Measurements from ENCODE around the gene IBA57. TPM values are rescaled to one million over a fixed set of nuclear protein-coding genes. Genes with fewer than 3 reads are reported as not detected.
A peak's percentile ranks its signal among the peaks of the same experiment; 100 is the strongest.

The IBA57 gene
- total RNA-seq: 2.6 and 7.2 TPM in 2 replicates

DNA sequence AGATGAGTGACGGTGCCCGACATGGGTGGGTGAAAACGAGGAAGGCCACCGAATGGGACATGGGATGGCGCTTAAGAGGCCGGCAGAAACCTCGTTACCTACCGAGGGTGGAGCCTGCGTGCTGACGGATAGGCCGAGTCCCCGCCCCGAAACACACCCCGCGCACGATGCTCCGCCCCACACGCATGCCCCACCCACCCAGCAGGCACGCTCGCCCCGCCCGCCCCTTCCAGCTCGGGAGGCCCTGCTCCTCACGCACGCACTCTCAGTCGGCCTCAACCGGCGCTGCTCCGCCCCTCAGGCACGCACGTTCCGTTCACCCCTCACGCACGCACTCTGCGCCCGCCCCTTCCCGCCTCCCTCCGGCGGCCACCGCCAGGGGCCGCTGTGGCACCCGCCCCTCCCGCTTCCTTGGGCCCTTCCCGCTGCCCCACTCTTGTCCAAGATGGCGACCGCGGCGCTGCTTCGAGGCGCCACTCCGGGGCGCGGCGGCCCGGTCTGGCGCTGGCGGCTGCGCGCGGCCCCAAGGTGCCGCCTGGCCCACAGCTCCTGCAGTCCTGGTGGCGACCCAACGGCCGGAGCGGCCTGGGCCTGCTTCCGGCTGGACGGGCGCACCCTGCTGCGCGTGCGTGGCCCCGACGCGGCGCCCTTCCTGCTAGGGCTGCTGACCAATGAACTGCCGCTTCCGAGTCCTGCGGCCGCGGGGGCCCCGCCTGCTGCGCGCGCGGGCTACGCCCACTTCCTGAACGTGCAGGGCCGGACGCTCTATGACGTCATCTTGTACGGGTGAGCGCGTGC is at the start of gene IBA57:
Gene IBA57 (plus strand): TSS at position 433 of the 798 bp plus-strand sequence. CDS start 13 bp downstream, at position 446.
- peak; percentile 51 for DNase-seq (ENCODE audit: extremely low read depth, low read depth, low spot score)

- DNase-seq (ENCODE audit: extremely low read depth, low read depth, low spot score): no peak
Measured at GRCh38 chr1:228117335-228117734, 48.3 kb upstream of the IBA57 start.

GRCh38 chr1:228118040-228118439 is 47.6 kb upstream of the IBA57 start:
- no peak for DNase-seq (ENCODE audit: extremely low read depth, low read depth, low spot score)

DNA sequence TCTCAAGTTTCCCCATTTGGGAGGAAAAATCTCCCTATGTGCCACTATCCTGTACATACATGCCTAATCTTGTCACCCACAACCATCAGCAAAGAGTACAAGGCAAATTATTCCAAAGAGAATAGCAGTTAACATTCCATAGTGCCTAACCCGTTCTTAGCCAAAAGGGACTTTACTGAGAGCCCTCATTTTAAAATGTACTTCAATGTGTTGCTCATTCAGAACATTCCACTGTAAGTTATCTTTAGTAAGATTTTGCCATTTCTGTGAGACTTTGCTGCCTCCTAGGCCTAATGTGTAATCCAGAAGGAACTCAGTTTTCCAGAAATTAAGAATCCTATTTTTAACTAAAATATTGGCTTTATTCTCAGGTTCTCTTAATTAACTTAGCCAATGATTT is 45.3 kb upstream of the IBA57 start:
- DNase-seq (ENCODE audit: extremely low read depth, low read depth, low spot score): no peak

DNA sequence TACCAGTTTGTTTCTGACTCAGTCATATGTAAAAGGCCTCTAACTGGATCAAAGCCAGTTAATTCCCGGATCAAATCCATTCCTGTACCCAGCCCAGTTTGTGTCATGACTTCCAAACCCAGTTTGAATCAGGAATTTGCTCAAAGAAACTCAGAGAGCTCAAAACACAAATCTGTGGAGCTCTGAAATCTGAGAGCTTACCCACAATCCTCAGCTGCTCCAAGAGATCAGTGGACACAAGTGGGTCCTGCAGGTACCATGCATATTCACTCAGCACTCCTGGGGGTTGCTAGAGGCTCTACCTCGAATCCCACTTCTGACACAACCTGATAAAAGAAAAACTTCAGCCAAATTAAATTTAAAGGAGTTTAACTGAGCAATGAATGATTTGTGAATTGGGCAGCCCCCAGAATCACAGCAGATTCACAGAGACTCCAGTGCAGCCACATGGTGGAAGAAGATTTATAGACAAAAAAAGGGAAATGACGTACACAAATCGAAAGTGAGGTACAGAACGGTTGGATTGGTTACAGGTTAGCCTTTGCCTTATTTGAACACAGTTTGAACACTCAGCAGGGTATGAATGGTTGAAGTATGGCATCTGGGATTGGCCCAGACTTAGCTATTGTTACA is 44.6 kb upstream of the IBA57 start:
- no peak for DNase-seq (ENCODE audit: extremely low read depth, low read depth, low spot score)

DNA sequence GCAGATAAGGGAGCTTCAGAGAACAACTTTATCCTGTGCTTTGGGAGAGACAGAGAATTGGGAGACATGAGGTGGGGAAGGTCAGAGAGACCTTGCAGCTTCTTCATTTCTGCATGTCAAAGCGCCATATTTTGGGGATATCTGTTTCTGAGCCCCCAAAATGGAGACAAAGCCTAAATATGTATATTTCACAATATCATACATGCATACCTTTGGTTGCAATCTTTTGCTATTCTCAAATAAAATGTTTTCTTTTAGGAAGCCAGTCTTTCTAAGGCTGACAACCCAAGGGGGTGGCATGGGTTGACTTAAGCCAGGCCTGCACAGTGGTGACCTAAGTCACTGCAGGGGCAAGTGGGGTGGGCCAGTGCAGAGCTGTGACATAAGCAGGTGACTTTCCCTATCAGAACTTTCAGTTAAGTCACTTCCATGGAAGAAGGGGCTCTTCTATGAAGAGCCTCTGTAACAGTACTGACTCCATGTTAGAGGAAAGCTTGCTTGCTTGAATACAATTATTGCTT is 42.6 kb upstream of the IBA57 start:
- no peak for DNase-seq (ENCODE audit: extremely low read depth, low read depth, low spot score)

- DNase-seq (ENCODE audit: extremely low read depth, low read depth, low spot score): no peak
Measured at GRCh38 chr1:228123505-228123904, 42.1 kb upstream of the IBA57 start.

DNA sequence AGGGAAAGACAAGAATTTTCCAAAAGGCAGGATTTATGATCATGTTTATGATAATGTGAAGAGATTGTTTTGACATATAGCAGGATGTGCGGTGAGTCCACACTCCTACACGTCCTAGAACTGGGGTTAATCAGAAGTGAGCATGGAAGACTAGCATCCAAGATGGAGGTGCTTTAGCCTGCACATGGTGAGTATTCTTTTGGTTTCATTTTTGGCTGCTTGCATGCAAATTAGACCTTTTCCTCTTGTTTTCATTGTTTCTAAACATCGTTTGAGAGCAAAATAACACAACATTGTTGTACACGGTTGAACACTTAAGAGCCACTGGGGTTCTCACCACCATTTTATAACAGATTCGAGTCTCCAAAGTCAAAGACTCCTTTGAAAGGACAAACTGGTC is 40.4 kb upstream of the IBA57 start:
- DNase-seq (ENCODE audit: extremely low read depth, low read depth, low spot score): no peak

DNA sequence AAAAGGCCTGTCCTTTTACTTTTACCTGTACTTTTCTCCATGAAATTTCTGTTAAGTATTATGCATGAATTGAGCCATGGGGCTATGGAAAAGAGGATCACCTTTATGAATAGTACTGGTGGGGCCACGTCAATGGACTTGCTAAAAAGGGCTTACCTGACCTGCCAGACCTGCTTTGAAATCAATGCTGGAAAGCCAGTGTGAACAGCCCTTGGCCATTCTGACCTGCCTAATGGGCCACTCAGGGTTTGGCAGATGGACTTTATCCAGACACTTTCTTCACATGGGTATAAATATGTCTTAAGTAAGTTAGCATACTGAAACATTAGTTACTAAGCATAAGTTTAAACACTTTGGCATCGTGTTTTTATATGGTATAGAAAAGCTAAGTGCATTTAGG is 33.8 kb upstream of the IBA57 start:
- DNase-seq (ENCODE audit: extremely low read depth, low read depth, low spot score): no peak

DNA sequence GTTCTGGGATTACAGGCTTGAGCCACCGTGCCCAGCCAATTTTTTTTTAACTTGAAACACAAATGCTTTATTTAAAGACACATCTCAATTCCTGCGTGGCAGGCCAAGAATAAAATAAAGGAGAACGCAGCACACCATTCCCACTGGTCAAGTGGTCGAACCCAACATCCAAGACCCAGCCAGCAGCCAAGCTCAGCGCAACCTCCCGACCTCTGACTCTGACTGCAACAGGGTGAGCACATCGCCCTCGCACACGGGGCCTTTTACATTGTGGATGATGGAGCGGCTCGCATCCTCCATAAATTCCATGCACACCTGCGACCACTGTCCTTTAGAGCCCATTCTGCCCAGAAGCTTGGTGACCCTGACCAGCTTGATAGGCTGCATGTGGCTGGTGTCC is 31.0 kb upstream of the IBA57 start:
- no peak for DNase-seq (ENCODE audit: extremely low read depth, low read depth, low spot score)

DNA sequence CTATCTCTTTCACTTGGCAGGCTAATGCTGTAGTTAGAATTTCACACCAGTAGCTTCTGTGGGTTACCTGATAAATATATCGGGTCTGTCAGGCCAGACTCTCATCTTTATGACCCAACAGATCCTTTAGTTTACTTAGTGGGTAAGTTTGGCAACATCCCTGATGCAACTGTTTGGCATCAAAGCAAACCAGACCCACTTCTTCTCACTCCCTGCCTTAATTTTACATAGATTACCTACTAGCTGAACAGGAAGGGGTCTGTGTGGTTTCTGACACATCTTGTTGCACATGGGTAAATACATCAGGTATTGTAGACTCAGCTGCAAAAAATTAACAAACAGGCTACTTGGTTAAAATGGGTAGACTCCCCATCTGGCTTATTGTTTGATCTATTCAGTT is 28.7 kb upstream of the IBA57 start:
- no peak for DNase-seq (ENCODE audit: extremely low read depth, low read depth, low spot score)

DNA sequence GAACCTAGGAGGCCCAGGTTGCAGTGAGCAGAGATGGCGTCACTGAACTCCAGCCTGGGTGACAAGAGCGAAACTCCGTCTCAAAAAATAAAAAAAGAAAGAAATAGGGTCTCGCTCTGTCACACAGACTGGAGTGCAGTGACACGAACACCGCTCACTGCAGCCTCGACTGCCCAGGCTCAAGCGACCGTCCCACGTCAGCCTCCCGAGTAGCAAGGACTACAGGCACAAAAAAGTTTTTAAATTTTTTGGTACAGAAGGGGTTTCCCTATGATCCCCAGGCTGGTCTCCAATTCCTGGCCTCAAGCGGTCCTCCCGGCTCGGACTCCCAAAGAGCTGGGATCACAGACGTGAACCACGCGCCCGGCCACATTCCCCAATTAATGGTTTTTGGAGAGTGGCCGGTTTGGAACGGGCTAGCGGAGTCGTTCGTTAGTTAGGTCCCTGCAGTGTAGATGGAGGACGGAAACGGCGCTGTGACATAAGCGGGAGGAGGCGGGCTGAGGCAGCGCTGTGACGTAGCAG is 26.1 kb upstream of the IBA57 start:
- no peak for DNase-seq (ENCODE audit: extremely low read depth, low read depth, low spot score)

- peak; percentile 68 for DNase-seq (ENCODE audit: extremely low read depth, low read depth, low spot score)
Measured at GRCh38 chr1:228139931-228140723, 25.5 kb upstream of the IBA57 start, which contains the start of gene GUK1. Gene GUK1 (plus strand): TSS chr1:228140279. CDS start chr1:228140303, 24 bp downstream.

DNA sequence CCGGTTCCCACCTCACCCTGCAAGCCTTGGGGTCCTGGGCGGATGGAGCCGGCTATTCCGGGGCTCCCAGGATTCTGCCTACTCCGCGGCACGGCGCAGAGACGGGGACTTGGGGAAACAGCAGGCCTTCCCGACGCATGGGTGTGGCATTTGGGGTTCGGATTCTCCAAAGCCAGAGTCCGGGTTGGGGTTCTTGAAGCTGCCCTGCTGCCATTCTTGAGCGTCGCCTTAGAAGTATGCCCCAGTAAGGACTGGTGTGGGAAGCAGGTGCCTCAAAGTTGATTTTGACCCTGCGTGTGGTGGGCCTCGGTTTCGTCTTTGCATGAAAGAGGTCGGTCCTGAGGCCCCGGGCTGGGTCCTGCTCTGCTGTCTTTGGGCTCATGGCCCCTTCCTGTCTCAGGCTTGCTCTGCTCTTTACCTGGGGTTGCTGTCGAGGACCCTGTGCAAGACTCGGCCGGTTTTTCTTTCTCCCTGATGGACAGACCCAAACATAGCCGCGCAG is 24.8 kb upstream of the IBA57 start:
- no peak for DNase-seq (ENCODE audit: extremely low read depth, low read depth, low spot score)

DNA sequence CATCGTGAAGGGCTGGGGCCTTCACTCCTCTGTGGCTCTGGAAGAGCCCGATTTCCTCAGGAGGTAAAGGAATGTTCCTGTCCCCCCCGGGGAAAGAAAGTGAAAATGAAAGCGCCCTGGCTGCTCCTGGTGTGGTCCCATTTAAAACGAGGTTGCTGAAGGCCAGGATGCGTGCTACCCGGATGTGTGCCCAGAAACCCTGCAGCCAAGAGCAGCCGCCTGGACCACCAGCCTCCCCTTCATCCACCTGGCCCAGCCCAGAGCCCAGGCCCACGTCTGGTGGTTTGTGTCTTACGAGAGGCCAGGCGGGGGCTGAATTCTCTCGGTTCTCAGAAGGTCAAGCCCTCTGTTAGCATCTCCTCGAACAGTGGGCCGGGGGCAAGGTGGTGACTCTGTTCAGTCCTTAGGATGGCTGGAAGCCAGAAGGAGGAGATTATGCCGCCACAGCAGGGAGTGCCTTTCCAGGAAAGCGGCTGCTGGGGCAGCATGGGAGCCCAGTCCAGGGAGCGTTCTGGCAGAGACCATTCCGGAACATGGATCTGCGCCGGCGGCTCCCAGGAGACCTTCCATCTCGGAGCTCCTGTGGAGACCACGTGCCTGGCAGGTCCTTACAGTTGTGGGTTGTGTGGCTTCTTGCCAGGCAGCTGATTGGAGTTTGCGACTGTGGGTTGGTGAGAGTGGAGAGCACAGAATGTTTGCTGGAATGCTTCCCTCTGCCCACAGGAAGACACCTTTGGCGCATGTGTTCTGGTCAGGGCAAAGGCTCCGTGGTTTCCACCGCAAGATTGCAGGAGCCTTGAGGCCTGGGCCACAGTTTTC is 24.2 kb upstream of the IBA57 start:
- no peak for DNase-seq (ENCODE audit: extremely low read depth, low read depth, low spot score)

DNA sequence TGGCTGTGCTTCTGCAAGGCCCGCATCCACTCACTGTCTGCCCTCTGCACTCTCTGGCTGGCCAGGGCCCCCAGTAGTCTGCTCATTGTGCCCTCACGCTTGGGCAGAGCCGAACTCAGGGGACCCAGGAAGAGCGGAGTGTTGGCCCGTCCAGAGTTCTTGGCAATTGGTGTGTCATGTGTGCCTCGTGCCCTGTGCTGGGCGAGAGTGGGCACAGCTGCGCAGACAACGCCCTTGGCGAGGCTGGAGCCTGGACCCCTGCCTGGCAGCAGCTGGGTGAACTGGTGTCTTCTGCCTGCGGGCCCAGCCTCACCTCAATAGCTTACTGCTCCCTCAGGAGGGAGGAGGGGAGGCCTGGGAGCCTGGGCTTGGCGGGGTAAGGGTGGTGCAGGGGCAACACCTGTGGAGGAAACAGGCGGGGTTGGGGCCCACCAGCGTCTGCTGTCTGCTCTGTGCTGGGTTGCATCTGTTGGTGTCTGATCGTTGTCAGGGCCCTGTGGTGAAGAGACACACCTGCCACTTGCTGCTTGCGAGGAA is 23.4 kb upstream of the IBA57 start:
- no peak for DNase-seq (ENCODE audit: extremely low read depth, low read depth, low spot score)

- DNase-seq (ENCODE audit: extremely low read depth, low read depth, low spot score): no peak
Measured at GRCh38 chr1:228142701-228143136, 22.9 kb upstream of the IBA57 start.

- DNase-seq (ENCODE audit: extremely low read depth, low read depth, low spot score): no peak
Measured at GRCh38 chr1:228143480-228144192, 22.0 kb upstream of the IBA57 start.

All from glomerular endothelial cell (primary cell).